ENCODE results near the gene USH2A.

GRCh38 chr1:215986401-215986800, 436.8 kb downstream of the USH2A start:
- TF ChIP-seq EZH2 (IDR thresholded peaks at IDR 0.05; ENCODE audit: borderline replicate concordance, low read depth, low read length, severe bottlenecking) = no peak
- no peak for TF ChIP-seq CTCF (IDR thresholded peaks at IDR 0.05; ENCODE audit: borderline replicate concordance, extremely low read depth, low read length, poor library complexity, severe bottlenecking)

All from DND-41 (cell line).